HG03558 (cell line): Measurements from ENCODE around the gene EPN1.
A peak's percentile ranks its signal among the peaks of the same experiment; 100 is the strongest.

ENCODE experiments used
- ATAC-seq: cut with Tn5 transposase; IDR thresholded peaks from one replicate; pipeline ENCODE4 v1.9.1; 2021; ENCODE audit warnings: moderate number of reproducible peaks; ENCODE audit not compliant: unreplicated experiment; ENCODE audit errors: extremely low read depth

EPN1 gene

GRCh38 chr19:55674841-55675660, at the start of gene EPN1:
Gene EPN1 (plus strand): TSS chr19:55675226. CDS start chr19:55678628, 3,402 bp downstream.
- ATAC-seq = peak; percentile 40

GRCh38 chr19:55626350-55626749, 48.7 kb upstream of the EPN1 start:
- no peak for ATAC-seq

- no peak for ATAC-seq
Measured at GRCh38 chr19:55632463-55632834, 42.6 kb upstream of the EPN1 start.

- ATAC-seq = no peak
Measured at GRCh38 chr19:55633861-55634260, 41.2 kb upstream of the EPN1 start.

- no peak for ATAC-seq
Measured at GRCh38 chr19:55635334-55635717, 39.7 kb upstream of the EPN1 start.

- no peak for ATAC-seq
Measured at GRCh38 chr19:55635856-55636440, 39.1 kb upstream of the EPN1 start.

- ATAC-seq = no peak
Measured at GRCh38 chr19:55636723-55637122, 38.3 kb upstream of the EPN1 start.

- ATAC-seq = no peak
Measured at GRCh38 chr19:55637534-55637933, 37.5 kb upstream of the EPN1 start.

- ATAC-seq = no peak
Measured at GRCh38 chr19:55638864-55639359, 36.1 kb upstream of the EPN1 start.

- no peak for ATAC-seq
Measured at GRCh38 chr19:55640043-55640576, 34.9 kb upstream of the EPN1 start.

- no peak for ATAC-seq
Measured at GRCh38 chr19:55640577-55641425, 34.2 kb upstream of the EPN1 start, which contains the start of gene ZNF580. Gene ZNF580 (plus strand): TSS chr19:55641002. CDS start chr19:55642509, 1,507 bp downstream.

- no peak for ATAC-seq
Measured at GRCh38 chr19:55641426-55642152, 33.4 kb upstream of the EPN1 start.

GRCh38 chr19:55642153-55643002, 32.6 kb upstream of the EPN1 start:
- no peak for ATAC-seq

- ATAC-seq = no peak
Measured at GRCh38 chr19:55643003-55643886, 31.8 kb upstream of the EPN1 start, which contains the start of gene ZNF581. Gene ZNF581 (plus strand): TSS chr19:55643649. CDS start chr19:55644572, 923 bp downstream.

- ATAC-seq = no peak
Measured at GRCh38 chr19:55643887-55644176, 31.2 kb upstream of the EPN1 start.

- ATAC-seq = no peak
Measured at GRCh38 chr19:55644191-55644833, 30.7 kb upstream of the EPN1 start.

- ATAC-seq = no peak
Measured at GRCh38 chr19:55644842-55645511, 30.0 kb upstream of the EPN1 start.
